Measurements from ENCODE around the gene CDH23.

The CDH23 gene

DNA sequence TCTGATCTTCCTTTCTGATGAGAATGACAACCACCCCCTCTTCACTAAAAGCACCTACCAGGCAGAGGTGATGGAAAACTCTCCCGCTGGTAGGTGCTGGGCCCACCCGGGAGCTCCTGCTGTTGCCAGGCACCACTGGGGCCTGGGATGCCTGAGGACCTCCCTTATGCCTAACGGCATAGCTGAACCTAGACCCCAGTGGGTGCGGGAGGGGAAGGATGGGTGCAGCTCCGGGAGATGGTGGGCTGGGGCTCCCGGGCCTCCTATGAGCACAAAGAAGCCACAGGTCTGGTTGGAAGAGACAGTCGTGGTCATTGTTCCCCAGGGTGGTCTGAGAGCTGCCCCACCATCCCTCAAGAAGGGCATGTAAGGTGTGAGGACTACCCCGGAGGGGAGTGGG, 392.2 kb downstream of the CDH23 start:
- DNase-seq, result no peak

DNA sequence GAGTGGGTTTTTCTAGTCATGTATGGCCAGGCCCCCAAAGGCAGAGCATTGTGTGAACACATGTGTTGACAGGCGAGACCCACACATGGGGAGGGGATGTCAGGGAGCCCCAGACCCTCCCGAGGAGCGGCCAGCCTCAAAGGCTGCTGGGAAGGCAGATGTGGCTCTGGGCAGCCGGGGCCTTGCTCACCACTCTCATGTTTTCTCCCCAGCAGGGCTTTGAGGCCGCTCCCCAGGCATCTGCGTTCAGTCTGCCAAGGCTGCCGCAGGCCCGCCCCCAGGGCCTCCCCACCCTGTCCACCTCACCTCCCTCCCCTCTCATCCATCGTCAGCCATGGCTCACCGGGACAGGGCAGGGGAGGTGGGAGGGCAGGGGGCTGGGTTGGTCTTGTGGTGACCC, 393.2 kb downstream of the CDH23 start:
- DNase-seq, result no peak

DNA sequence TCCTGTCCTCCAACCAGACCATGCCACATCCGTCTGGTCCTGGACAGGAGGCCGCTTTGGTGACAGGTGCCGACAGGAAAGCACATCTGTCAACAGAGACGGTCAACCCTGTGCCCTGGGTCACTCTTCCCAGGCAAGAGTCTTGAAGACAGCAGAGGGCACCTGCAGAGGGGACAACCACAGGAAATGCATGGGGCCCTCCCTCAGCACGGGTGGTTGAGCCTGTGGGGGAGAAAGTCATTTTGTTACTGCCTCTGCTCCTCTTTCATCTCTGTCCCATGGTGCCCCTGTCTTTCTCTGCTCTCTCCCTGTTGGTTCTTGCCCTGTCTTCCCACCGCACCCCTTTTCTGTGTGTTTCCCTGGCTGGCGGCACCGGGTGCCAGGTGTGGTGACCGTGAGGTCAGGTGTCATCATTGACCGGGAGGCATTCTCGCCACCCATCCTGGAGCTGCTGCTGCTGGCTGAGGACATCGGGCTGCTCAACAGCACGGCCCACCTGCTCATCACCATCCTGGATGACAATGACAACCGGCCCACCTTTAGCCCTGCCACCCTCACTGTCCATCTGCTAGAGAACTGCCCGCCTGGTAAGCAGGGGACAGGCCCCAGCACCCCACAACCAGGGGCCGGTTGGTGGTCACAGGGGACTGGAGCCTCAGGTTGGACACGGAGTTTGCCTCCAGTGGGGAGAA, 394.2 kb downstream of the CDH23 start:
- DNase-seq, result no peak

DNA sequence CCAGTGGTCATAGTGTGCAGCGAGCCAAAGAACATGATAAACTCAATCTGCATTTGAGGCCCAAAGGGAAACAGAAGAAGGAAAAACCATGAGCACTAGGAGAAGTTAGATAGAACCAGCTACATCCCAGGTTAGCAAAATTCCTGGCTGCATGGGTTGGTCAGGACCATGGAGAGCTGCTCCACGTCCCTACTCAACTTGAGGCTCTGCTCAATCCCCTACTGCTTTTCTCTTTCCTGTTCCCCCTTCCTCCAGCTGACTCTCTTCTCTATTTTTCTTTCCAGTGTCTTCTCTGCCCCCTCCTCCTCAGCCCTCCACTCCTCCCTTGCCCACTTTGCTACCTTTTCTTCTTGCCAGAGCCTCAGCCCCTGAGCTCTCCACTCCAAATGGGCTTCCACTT, 398.5 kb downstream of the CDH23 start:
- DNase-seq, result no peak

DNA sequence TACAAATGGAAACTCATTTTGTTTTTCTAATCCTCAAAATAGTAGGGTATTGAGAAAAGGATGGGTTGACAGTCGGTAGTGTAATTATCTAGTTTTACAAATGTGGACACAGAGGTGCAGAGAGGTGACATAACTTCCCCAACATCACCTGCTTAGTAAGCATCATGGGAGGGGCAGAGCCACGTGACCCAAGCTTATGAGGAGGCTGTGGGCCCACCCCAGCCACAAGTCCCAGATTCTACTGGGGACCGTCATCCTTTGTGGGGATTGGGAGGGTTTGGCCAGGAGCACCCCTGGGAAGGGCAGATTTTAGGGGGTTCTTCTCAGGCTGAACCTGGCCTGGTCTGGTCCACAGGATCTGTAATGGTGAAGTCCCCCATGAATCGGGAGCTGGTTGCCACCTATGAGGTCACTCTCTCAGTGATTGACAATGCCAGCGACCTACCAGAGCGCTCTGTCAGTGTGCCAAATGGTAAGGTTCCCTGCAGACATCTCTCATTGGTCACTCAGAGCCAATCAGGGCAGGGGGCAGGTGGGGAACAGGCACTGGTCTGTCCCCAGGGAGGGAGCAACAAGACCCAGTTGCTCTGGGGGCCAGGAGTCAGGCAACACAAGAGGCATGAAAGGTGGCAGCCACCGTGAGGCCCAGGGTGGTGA, 400.2 kb downstream of the CDH23 start:
- no peak for DNase-seq

DNA sequence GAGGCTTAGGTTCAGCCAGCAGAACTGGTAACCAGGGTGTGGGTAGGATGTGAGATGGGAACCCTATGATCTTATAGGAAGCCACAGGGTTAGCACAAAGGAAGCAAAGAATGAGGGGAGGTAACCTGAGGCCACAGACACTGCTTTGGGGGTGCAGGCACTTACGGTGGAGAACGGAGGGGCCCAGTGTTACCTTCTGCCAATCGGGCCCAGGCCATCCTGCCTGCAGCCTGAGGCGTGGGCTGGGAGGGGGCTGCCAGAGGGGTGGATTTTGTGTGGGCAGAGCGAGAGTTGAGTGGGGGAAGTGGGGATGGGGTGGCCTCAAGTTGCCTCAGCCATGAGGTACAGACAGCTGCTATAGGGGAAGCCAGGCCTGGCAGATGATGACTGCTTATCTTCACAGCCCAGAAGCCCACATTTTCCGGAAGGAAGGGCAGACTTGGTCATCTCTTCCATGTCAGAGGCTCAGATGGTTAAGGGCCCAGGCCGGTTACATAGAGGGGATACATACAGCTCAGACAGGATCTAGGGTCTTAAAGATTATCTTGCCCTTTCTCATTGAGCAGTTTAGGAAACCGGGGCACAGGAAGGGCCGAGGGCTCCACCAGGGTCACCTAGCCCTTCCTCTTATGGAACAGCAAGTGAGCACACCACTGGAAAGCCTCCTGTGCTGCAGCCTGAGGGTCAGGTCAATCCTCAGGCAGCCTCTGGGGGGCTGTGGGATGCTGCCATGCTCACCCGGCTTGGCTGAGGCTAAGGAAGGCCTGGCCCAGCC, 401.0 kb downstream of the CDH23 start:
- no peak for DNase-seq

DNA sequence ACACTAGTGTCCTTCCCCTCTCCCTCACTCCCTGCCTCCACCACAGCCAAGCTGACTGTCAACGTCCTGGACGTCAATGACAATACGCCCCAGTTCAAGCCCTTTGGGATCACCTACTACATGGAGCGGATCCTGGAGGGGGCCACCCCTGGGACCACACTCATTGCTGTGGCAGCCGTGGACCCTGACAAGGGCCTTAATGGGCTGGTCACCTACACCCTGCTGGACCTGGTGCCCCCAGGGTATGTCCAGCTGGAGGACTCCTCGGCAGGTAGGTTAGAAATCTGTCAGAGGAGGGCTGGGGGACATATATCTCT, 401.5 kb downstream of the CDH23 start:
- no peak for DNase-seq

DNA sequence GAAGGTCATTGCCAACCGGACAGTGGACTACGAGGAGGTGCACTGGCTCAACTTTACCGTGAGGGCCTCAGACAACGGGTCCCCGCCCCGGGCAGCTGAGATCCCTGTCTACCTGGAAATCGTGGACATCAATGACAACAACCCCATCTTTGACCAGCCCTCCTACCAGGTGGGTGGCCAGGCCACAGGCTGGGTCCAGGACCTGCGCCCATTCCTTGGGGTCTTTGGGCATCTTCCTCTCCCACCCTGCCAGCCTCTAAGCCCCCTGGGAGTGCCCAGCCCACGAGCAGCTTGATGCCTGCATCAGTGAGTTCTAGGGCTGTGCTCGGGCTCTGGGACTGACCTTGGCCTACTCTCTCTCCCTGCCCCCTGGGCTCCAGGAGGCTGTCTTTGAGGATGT, 402.4 kb downstream of the CDH23 start:
- DNase-seq, result no peak

DNA sequence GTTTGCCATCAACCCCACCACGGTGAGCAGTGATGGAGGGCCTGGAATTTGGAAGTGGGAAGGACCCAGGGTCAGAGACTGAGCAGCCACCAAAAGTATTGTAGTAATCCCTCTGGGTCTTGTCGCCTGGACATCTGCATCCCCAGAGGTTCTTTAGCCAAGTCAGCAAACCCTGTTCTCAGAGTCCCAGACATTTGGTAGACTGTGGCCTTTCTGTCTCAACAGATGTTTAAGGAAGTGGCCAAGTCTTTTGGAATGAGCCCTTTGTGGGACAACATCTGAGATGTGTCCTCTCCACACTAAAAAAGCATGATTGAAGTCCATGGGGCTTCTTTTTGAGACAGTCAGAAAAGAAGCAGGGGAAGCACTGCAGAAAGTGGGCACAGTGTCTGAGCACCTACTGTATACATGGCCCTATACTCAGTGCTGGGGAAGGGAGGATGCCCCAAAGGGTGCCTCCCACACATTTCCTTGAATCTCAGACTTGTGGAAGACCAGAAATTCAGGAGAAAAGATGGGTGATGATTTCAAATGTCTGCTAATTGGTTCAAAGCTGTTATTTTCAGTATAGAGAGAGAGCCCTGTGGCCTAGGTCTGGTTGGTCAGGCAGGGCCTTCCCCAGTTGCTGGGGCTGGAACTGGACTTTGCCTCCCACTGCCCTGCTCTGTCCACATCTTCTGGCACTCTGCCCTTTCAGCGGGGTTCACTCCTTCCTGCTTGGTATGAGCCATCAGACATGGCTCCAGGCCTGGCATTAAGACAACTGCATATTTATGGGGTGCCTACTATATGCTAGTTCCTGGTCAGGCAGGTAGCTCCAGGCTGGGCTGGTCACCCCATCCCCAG, 403.1 kb downstream of the CDH23 start:
- DNase-seq, result no peak

DNA sequence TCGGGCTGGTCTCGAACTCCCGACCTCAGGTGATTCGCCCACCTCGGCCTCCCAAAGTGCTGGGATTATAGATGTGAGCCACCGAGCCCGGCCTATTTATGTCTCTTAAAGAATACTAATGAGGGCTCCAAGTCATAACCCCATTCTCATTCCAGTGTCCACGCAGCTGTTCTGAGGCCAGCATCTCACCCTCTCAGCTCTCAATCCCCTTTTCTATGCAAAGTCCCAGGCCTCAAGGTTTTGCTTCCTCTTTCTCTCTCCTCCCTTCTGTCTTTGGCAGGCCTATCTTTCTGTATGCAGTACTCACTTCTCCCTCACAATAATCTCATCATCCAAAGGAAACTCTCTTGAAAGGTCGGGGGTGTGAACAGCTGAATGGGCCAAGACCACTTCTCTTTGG, 404.6 kb downstream of the CDH23 start:
- DNase-seq, result no peak

DNA sequence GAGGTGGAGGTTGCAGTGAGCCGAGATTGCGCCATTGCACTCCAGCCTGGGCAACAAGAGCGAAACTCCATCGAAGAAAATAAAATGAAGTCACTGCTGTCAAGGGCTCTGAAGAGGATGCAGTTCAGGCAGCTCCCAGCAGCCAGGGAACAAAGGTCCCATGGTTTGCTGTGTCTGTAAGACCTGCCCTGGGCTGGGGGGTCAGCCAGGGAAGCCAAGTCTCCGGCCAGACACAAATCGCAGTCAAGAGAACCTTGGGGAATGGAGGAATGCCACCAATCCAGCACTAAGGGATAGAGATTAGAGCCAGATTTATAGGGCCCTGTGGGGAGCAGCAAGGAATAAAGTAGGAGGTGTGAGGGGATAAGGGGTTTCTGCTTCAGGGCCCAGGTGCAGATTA, 405.5 kb downstream of the CDH23 start:
- DNase-seq, result no peak

DNA sequence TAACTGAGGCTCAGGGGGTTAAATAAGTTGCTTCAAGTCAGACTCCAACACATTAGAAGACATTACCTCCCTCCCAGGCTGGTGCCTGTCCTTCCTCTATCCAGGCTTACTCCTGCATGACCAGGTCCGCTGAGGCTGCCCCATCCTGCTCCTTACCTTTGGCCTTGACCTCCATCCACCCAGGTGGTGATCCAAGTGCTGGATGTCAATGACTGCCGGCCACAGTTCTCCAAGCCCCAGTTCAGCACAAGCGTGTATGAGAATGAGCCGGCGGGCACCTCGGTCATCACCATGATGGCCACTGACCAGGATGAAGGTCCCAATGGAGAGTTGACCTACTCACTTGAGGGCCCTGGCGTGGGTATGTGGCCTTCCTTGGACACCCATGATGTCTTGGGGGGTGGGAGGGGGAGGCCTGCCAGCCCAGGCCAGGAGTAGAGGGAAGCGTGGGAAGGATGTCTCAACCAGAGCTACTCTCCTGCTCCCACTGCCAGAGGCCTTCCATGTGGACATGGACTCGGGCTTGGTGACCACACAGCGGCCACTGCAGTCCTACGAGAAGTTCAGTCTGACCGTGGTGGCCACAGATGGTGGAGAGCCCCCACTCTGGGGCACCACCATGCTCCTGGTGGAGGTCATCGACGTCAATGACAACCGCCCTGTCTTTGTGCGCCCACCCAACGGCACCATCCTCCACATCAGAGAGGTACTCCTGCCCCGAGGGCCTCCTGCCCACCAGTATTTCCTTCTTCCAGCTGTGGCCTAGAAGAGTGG, 406.2 kb downstream of the CDH23 start:
- DNase-seq, result no peak

DNA sequence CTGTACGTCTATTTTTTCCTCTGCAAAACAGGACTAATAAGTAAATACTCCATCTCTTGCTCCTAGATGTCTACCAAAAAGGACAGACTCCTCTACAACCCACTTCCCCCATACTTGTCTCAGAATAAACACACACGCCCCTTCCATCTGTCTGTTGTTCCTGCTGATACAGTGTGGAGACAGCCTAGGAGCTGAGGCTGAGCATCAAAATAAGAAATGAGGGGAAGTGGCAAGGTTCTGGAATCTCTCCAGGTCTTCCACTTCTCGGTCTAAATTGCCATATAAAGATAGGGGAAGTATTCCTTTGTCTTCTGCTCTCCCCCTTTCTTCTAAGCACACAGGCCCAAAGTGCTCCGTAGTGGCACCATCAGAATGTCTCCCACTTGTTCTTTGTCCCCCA, 407.4 kb downstream of the CDH23 start:
- no peak for DNase-seq

DNA sequence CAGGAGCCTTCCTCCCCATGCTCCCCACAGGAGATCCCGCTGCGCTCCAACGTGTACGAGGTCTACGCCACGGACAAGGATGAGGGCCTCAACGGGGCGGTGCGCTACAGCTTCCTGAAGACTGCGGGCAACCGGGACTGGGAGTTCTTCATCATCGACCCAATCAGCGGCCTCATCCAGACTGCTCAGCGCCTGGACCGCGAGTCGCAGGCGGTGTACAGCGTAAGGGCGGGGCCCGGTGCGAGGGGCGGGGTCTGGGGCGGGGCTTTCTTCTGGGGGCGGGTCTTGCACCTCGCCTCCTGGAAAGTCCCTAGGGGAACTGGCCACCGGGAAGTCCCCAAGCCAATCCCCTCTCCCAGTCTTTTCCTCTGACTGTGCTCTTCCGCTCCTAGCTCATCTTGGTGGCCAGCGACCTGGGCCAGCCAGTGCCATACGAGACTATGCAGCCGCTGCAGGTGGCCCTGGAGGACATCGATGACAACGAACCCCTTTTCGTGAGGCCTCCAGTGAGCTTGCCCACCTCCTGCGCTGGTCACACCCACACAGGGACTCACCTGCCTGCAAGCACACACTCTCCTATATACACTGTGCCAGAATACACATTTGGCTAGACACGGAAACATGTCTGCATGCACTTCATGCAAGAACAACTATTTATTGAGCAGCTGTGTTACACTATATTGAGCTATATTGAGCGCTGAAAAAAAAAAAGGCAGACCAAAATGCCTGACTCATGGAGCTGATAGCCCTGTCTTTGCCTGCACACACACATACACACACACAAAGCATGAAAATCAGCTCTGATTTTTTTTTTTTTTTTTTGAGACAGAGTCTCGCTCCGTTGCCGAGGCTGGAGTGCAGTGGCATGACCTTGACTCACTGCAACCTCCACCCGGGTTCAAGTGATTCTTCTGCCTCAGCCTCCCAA, 409.3 kb downstream of the CDH23 start:
- DNase-seq, result no peak

DNA sequence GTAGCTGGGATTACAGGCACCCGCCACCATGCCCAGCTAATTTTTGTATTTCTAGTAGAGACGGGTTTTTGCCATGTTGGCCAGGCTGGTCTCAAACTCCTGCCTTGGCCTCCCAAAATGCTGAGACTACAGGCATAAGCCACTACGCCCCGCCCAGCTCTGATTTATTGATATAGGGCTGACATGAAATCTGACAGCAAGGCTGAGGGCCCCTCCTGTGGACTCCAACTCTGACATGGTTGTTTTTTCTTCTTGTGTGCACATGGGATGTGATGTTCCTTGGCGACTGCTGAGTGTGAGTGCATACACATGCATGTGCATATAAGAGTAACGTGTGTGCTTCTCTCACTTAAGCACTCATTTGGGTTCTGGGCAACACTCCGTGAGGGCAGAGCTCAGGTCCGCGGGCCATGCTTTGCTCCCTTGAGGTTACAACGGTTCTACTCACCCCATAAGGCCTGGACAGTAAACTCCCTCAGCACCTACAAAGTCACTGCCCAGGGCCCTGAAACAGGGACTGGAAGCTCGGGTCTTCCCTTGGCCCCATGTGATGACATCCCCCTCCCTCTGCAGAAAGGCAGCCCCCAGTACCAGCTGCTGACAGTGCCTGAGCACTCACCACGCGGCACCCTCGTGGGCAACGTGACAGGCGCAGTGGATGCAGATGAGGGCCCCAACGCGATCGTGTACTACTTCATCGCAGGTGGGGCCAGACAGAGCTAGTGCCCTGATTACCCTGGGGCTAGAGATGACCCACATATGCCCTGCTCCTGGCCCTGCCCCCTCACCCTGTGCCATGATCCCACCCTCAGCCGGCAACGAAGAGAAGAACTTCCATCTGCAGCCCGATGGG, 410.2 kb downstream of the CDH23 start:
- no peak for DNase-seq

DNA sequence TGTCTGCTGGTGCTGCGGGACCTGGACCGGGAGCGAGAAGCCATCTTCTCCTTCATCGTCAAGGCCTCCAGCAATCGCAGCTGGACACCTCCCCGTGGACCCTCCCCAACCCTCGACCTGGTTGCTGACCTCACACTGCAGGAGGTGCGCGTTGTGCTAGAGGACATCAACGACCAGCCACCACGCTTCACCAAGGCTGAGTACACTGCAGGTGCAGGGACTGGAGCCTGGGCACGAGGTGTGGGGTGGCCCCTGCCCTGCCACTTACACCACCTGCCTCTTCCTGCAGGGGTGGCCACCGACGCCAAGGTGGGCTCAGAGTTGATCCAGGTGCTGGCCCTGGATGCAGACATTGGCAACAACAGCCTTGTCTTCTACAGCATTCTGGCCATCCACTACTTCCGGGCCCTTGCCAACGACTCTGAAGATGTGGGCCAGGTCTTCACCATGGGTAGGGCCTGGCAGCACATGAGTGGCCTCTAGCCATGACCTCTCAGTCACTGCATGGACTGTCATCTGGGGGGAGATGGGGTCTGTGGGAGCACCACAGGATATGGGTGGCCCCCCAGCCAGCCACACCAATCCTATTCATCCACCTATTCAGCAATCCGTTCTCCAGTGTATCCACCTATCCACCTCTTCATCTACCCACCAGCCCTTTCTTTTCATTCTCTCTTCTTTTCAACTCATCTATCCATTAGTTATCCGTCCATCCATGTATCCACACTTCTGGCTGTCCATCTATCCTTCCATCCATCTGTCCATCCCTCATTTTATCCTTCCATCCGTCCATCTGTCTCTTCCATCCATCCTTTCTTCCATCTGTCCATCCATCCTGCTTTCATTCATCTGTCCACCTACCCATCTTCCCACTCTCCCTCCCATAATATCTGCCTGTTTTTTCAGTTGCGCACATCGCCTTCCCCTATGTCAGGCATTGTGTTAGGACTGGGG, 411.1 kb downstream of the CDH23 start:
- DNase-seq, result no peak

DNA sequence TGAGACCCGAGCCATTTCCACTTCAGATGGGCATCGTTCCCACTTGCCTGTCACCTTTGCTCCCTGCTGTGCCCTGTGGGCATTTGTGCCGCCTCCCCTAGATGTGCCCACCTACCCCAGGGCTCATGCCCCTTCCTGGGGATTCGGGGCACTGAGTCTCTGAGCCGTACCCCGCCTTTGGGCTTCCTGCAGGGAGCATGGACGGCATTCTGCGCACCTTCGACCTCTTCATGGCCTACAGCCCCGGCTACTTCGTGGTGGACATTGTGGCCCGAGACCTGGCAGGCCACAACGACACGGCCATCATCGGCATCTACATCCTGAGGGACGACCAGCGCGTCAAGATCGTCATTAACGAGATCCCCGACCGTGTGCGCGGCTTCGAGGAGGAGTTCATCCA, 412.9 kb downstream of the CDH23 start:
- DNase-seq, result no peak

DNA sequence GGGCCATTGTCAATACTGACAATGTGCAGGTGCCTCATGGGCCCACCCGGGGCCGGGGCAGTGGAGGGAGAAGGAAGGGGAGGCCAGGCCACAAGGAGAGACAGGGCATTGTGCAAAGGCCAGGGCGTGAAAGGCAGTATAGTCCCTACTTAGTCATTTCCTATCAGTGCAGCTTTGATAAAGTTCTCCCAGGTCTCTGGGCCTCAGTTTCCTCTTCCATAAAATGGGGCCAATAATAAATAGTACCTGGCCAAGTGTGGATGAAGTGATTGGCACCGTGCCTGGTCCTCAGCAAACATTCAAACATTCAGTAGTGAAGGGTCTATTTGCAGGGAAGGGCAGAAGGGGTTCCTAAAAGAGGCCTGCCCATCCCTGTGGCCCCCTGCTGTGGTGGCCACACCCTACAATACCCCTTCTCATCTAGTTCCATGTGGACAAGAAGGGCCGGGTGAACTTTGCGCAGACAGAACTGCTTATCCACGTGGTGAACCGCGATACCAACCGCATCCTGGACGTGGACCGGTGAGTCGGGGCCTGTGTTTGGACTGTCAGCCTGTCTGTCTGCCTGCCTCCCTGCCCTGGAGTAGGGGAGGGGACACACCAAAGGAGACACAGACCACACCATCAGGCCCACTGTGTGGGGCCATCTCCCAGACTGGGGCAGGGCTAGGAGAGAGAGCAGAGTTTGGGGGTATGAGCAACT, 413.5 kb downstream of the CDH23 start:
- DNase-seq, result no peak

DNA sequence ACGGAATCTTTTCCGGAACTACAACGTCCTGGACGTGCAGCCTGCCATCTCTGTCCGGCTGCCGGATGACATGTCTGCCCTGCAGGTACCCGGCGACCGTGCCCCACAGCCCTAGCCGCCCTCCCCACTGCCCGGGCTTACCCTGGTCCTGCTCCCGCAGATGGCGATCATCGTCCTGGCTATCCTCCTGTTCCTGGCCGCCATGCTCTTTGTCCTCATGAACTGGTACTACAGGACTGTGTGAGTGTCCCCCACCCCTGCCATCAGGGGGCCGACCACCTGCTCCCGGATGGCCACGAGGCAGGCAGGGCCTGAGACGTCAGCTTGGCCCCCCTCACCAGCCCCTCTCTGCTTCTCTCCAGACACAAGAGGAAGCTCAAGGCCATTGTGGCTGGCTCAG, 414.6 kb downstream of the CDH23 start:
- DNase-seq, result no peak

Measured in activated CD8-positive, alpha-beta memory T cell treated with anti-CD3 and anti-CD28 coated beads, Interleukin-2, amount 50 U/mL, for 4 hours (primary cell).